ENCODE measurements around the gene MARCKS.

Gene MARCKS, protein sequence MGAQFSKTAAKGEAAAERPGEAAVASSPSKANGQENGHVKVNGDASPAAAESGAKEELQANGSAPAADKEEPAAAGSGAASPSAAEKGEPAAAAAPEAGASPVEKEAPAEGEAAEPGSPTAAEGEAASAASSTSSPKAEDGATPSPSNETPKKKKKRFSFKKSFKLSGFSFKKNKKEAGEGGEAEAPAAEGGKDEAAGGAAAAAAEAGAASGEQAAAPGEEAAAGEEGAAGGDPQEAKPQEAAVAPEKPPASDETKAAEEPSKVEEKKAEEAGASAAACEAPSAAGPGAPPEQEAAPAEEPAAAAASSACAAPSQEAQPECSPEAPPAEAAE

DNA sequence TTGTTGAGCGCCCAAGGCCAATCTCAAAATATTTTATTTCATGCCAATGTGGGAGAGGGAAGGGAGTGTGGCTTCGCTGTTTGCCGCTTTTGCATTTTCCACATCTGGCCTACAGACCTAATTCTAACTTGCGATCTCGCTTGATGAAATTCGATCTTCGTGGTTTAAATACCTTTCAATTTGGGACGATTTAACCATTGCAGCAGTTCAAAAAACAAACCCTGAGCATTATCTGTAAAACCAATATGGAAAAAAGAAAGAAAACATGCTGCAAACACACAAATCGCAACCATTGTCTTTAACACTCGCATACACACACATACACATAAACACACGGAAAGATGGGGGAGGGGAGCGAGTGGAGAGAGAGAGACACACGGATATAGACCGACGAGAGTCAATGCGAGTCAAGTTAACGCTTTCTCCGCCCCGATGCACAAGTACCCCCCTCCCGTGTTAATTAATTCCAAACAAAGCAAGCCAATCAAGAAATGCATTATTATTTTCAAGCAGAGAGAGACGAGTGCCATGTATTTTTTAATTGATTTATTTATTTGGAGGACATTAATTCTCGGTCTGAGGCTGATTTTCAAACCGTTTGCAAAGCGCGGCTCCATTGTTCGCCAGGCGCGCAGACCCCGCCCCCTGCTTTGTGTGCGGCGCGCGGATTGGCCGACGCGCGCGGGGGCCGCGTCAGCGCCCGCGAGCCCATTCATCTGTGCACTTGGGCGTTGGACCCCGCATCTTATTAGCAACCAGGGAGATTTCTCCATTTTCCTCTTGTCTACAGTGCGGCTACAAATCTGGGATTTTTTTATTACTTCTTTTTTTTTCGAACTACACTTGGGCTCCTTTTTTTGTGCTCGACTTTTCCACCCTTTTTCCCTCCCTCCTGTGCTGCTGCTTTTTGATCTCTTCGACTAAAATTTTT is at the start of gene MARCKS:
Gene MARCKS, plus strand, starts transcription at position 721 of the 931 bp plus-strand sequence. CDS start 401 bp downstream, outside the sequence.
- peak; percentile 87 for DNase-seq (ENCODE audit: low spot score)

GRCh38 chr6:113809826-113810225 is 47.3 kb upstream of the MARCKS start:
- peak; percentile 88 for DNase-seq (ENCODE audit: low spot score)

- DNase-seq (ENCODE audit: low spot score): no peak
Observed at GRCh38 chr6:113813142-113813541, 44.0 kb upstream of the MARCKS start.

GRCh38 chr6:113818578-113818977 is 38.6 kb upstream of the MARCKS start:
- DNase-seq (ENCODE audit: low spot score): no peak

- DNase-seq (ENCODE audit: low spot score): no peak
Observed at GRCh38 chr6:113819169-113819830, 37.8 kb upstream of the MARCKS start.

DNA sequence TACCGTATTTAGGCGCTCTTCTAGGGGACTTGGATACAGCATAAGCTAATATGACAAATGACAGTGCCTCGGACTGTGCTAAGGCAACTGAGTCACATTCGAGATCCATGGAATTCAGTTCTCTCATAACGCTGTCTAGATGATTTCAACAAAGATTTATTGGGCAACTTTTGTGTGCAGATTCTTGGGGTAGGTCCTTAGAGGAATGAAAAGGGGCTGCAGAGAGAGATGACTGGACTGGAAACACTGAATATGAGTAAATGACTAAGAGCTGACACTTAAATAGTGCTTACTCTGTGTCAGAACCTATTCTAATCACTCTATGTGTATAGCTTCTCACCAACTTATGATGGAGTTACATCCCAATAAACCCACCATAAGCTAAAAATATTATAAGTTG is 36.4 kb upstream of the MARCKS start:
- DNase-seq (ENCODE audit: low spot score): no peak

GRCh38 chr6:113821445-113821844 is 35.7 kb upstream of the MARCKS start:
- no peak for DNase-seq (ENCODE audit: low spot score)

DNA sequence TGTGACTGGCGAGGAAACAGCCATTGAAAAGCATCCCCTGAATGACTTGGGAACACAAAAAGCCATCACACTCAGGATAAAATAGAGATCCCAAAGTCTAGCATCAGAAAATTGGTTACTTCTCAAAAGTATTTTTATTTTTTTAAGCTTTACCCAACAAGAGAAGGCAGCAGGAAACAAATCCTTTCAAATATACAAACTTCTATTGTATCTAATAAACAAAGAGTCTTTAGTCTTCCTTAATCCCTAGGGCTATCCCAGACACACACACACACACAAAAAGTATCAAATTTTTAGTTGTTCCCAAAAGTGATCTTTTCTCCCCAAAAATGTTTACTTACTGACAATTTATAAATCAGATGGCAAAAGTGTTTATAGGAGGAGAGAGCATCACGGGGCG is 33.2 kb upstream of the MARCKS start:
- DNase-seq (ENCODE audit: low spot score): peak; percentile 65

DNA sequence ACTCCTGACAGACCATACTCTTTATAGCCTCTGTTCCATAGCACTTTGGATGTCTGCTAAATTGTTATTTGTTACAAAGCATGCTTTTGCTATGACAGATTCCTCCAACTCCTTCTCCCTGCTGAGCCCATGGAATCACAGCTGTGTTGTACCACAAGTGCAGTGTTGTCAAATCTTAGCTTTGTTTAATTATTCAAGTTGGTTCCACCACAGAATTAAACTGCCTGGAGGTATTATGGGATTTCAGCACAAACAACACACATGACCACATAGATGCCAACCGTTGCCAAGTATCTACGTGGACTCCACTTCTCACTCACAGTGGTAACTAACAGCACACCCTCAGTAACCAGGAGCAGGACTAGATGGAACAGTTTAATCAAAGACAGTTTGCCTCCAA is 32.7 kb upstream of the MARCKS start:
- DNase-seq (ENCODE audit: low spot score): no peak

DNA sequence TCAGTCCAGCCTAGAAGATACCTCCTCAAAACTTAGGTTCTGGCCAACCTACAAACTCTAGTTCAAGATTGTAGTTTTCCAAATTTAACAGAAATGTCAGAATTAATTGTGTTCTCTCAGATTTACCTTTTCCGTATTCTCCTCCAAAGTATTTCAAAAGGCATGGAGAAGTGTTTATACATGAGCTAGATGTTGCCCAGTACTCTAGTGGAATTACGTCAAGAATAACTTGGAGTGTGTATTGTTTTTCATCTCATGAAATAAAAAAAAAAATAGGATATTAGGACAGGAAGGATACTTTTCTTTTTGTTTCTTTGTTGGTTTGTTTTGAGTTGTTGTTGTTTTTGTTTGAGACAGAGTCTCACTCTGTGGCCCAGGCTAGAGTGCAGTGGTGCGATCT is 32.3 kb upstream of the MARCKS start:
- DNase-seq (ENCODE audit: low spot score): no peak

DNA sequence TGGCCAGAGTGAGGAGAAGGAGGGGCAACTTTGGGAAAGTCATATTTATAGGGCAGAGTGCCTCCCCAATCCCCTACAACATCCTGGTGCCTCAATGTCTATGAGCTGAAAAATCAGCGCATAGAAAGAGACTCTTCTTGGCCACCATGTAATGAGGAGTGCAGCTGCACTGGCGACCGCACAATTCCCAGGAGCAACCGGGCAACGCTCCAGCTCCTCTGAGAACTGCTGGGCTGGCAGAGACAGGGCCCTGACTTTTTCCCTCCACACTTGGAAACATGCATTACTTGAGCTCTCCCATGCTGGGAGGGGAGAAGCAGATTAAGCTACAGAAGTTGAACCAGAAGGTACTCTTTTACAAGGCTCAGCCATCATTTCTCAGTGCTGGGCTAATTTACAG is 31.4 kb upstream of the MARCKS start:
- DNase-seq (ENCODE audit: low spot score): peak; percentile 90

DNA sequence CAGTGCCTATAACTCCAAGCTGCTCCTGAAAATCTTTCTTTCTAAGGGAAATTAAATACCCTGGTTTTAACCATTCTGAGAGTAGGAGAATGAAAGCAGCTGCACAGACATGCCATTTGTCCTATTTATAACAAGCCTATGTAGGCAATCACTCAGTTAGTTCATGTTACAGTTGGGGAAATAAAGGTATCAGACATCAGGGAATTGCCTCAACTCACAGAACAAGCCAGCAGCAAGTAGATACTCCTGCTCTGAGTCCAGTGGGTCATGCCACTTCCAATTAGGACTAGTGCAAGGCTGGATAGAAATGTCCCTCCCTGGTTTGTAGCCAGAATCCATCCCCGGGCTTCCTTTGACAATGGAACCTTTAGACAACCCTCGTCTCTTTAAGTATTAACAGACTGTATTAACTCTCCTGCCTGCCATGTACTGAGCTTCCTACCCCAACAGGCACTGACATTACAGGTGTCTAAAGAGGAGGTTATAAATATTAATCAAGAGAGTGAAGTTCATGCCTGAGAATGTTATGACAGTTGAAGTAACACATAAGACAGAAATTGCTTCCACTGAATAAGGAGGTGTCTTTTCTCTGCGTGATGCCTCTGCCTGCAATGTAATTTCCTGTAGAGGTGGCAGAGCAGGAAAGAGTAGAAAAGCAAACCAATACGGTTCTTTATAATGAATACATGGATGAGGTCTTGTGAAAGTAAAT is 28.0 kb upstream of the MARCKS start:
- DNase-seq (ENCODE audit: low spot score): no peak

GRCh38 chr6:113829696-113830045 is 27.5 kb upstream of the MARCKS start:
- DNase-seq (ENCODE audit: low spot score): no peak

DNA sequence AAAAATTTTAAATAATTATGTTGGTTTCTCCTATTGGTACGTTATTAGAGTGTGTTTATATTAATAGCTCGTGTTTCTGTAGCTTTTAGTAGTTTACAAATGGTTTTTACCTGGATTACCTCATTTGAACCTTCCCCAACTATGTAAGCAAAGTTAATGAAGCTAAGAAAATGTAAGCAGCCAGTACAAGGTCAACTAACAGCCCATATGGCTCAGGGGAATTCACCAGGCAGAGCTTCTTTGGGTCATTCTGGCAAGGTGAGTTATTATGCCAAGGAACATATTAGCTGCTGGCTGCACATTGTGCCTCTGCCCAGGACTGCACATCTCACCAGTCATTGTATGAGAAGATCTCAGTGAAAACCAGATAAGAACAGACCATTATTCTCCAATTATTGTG is 27.0 kb upstream of the MARCKS start:
- no peak for DNase-seq (ENCODE audit: low spot score)

- no peak for DNase-seq (ENCODE audit: low spot score)
Observed at GRCh38 chr6:113833537-113833936, 23.6 kb upstream of the MARCKS start.

DNA sequence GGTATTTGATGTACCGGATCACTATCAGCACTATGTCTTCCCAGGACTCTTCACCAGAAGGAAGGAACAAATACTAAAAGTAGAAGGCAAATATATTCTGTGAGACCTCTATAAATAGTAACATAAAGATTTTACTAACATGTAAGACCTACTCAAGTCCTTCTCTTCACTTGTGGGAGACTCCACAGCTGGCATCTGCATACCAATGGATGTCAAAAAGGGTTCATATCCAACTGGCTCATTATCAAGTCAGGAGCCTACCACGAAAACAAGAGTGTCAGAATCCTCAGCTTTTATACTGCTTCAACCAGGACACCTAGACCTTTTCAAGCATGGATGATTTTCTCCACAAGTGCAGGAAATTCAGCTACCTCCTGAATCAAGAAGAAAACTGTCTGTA is 20.0 kb upstream of the MARCKS start:
- no peak for DNase-seq (ENCODE audit: low spot score)

DNA sequence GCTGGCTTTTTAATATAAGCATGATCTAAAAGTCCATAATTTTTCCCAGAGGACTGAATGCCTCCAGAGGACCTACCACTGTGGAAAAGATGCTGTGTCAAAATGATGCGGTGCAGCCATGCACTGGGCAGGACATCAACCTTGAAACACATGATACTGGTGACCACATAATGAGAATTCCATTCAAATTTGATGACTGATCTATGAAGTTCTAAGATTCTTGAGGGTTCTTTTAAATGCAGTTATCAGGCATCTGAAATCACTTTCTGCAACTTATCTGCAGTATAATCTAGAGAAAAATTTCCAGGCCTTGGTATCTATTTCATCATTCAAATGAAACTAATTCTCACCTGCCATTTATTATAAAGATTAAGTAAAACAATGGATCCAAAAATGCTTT is 15.0 kb upstream of the MARCKS start:
- DNase-seq (ENCODE audit: low spot score): no peak

- no peak for DNase-seq (ENCODE audit: low spot score)
Observed at GRCh38 chr6:113843500-113844073, 13.6 kb upstream of the MARCKS start.

- no peak for DNase-seq (ENCODE audit: low spot score)
Observed at GRCh38 chr6:113846577-113846976, 10.6 kb upstream of the MARCKS start.

- DNase-seq (ENCODE audit: low spot score): no peak
Observed at GRCh38 chr6:113847447-113847846, 9.7 kb upstream of the MARCKS start.

GRCh38 chr6:113848280-113848679 is 8.9 kb upstream of the MARCKS start:
- DNase-seq (ENCODE audit: low spot score): no peak

- no peak for DNase-seq (ENCODE audit: low spot score)
Observed at GRCh38 chr6:113848811-113849210, 8.3 kb upstream of the MARCKS start.

Data from pons (tissue), 1 donor.